HepG2 (cell line): ENCODE measurements around the gene ZNF419. TPM values are rescaled to one million over a fixed set of nuclear protein-coding genes. Genes with fewer than 3 reads are reported as not detected.

Source experiments
- CCDC6 ChIP-seq: sonication (generic); formaldehyde crosslinking; IDR thresholded peaks from 2 replicates; pipeline ENCODE4 v1.8.1; 2022; ENCODE audit warnings: mild to moderate bottlenecking, missing genetic modification reagents, moderate library complexity
- FOSL1 ChIP-seq: sonication (generic); formaldehyde crosslinking; IDR thresholded peaks from 2 replicates; pipeline ENCODE4 v1.9.0; 2021; ENCODE audit warnings: missing genetic modification reagents, borderline replicate concordance
- KLF9 ChIP-seq: IDR thresholded peaks from 2 replicates; pipeline ENCODE4 v1.6.1; 2016; ENCODE audit warnings: low read depth
- MYC ChIP-seq: sonication (generic); formaldehyde crosslinking; IDR thresholded peaks from 2 replicates; pipeline ENCODE4 v1.9.0; 2021; ENCODE audit warnings: missing genetic modification reagents, borderline replicate concordance
- PHF20 ChIP-seq: sonication (generic); formaldehyde crosslinking; IDR thresholded peaks from 2 replicates; pipeline ENCODE4 v1.5.0; 2020; ENCODE audit warnings: mild to moderate bottlenecking, missing genetic modification reagents
- SP4 ChIP-seq: sonication (generic); formaldehyde crosslinking; IDR thresholded peaks from 2 replicates; pipeline ENCODE4 v1.8.1; 2023; ENCODE audit warnings: mild to moderate bottlenecking, missing genetic modification reagents
- SPEN ChIP-seq: sonication (generic); formaldehyde crosslinking; IDR thresholded peaks from 2 replicates; pipeline ENCODE4 v1.5.1; 2020; ENCODE audit warnings: low read depth, mild to moderate bottlenecking, missing genetic modification reagents
- TBP ChIP-seq: sonication (generic); formaldehyde crosslinking; IDR thresholded peaks from 2 replicates; pipeline ENCODE4 v1.5.0; 2020; ENCODE audit warnings: missing genetic modification reagents
- ZC3H13 ChIP-seq: sonication (generic); formaldehyde crosslinking; IDR thresholded peaks from 2 replicates; pipeline ENCODE4 v1.8.1; 2023; ENCODE audit warnings: mild to moderate bottlenecking, missing genetic modification reagents, moderate library complexity
- ZNF407 ChIP-seq: sonication (generic); formaldehyde crosslinking; IDR thresholded peaks from one replicate; pipeline ENCODE4 v1.5.1; 2020; ENCODE audit warnings: mild to moderate bottlenecking, missing genetic modification reagents; ENCODE audit errors: not compliant biosample characterization
- ZNF550 ChIP-seq: sonication (generic); formaldehyde crosslinking; IDR thresholded peaks from 2 replicates; pipeline ENCODE4 v1.4.0; 2020; ENCODE audit warnings: mild to moderate bottlenecking, missing genetic modification reagents, borderline replicate concordance
- ZNF646 ChIP-seq: sonication (generic); formaldehyde crosslinking; IDR thresholded peaks from 2 replicates; pipeline ENCODE4 v1.9.0; 2021; ENCODE audit warnings: mild to moderate bottlenecking, missing genetic modification reagents
- ZNF776 ChIP-seq: sonication (generic); formaldehyde crosslinking; IDR thresholded peaks from 2 replicates; pipeline ENCODE4 v1.4.0; 2020; ENCODE audit warnings: mild to moderate bottlenecking, missing genetic modification reagents
- polyA plus RNA-seq, 8 experiments: library from polyadenylated mRNA; depleted of rRNA in 3 of 8; stranded (reverse) in 7 of 8; unstranded in 1 of 8; fragments of >200 nt; fragmentation: Illumina TruSeq in 4 of 8; extraction: Trizol in 4 of 8; gene quantifications; 2 replicates each; pipeline versions ENCODE4 v1.2.1 to v1.2.3, GENCODE V29; 2011 to 2016; ENCODE audit warnings: low read depth in 4 of 8, missing spikeins in 1 of 8, mixed read lengths in 1 of 8; ENCODE audit not compliant: insufficient read depth in 1 of 8
- total RNA-seq, 5 experiments: library from RNA; depleted of rRNA; stranded (reverse); fragments of >200 nt; fragmentation: Illumina TruSeq; extraction: Trizol; gene quantifications; 2 replicates each; pipeline ENCODE4 v1.2.3, GENCODE V29; 2016; ENCODE audit warnings: low read depth in 1 of 5

ZNF419 gene
- total and polyA plus RNA-seq, 2 of the 13 experiments (the other 11 are each of a cell fraction or from before 2014, with no cell fraction given) = 8.5 to 8.8 TPM

GRCh38 chr19:57477191-57478008 is 10.2 kb upstream of the ZNF419 start, which contains the start of gene ZNF772 (continued):
- no peak for TF ChIP-seq ZC3H13 (CRISPR knock-in tag)
- TF ChIP-seq MYC = peak; percentile 68; the same call in 1 of the 2 replicates
- peak; percentile 78; the same call in 1 of the 2 replicates for TF ChIP-seq CCDC6 (CRISPR knock-in tag)
- TF ChIP-seq SPEN = peak; percentile 64; the same call in 1 of the 2 replicates
- no peak for TF ChIP-seq ZNF646 (CRISPR knock-in tag)
- TF ChIP-seq FOSL1 (CRISPR knock-in tag) = no peak
- no peak for TF ChIP-seq ZNF550 (CRISPR knock-in tag)
- TF ChIP-seq SP4 (CRISPR knock-in tag) = peak; percentile 34; the same call in 1 of the 2 replicates
- TF ChIP-seq ZNF776 = peak; percentile 63; the same call in 1 of the 2 replicates
- TF ChIP-seq PHF20 (CRISPR knock-in tag) = peak; percentile 81
- 0 out of 2 replicates have a peak, but pooled peaks have one; percentile 15 for TF ChIP-seq KLF9 (CRISPR knock-in tag)
- TF ChIP-seq ZNF407 (CRISPR knock-in tag) = peak; percentile 43
- no peak for TF ChIP-seq TBP
